Cardiac muscle cell (in vitro differentiated cells and primary cell): ENCODE measurements around the gene C9orf85. TPM values are rescaled to one million over a fixed set of nuclear protein-coding genes. Genes with fewer than 3 reads are reported as not detected.

Experiments used
- DNase-seq, 2 donors: peaks; one replicate each; pipeline versions ENCODE4 v3.0.0 to v3.0.0-alpha.2; 2010 to 2017; ENCODE audit warnings: low read depth in 1 of 2, low spot score in 1 of 2
- H3K27ac ChIP-seq: fragments of 200-600 bp; sonication (generic); 2 replicates; pipeline ENCODE4 v1.5.1; 2016
- H3K27me3 ChIP-seq: fragments of 200-600 bp; sonication (generic); 2 replicates; pipeline ENCODE4 v1.6.0; 2016; ENCODE audit warnings: control low read depth
- H3K36me3 ChIP-seq: fragments of 200-600 bp; sonication (generic); 2 replicates; pipeline ENCODE4 v1.5.1; 2016; ENCODE audit warnings: control low read depth
- H3K4me1 ChIP-seq: fragments of 200-600 bp; sonication (generic); 2 replicates; pipeline ENCODE4 v1.8.1; 2017; ENCODE audit warnings: low read depth, mild to moderate bottlenecking, mixed run types
- H3K4me3 ChIP-seq: fragments of 200-600 bp; sonication (generic); 2 replicates; pipeline ENCODE4 v1.5.1; 2016; ENCODE audit warnings: mild to moderate bottlenecking
- H3K9me3 ChIP-seq: fragments of 200-600 bp; sonication (generic); 2 replicates; pipeline ENCODE4 v1.5.1; 2017; ENCODE audit warnings: low read depth, mild to moderate bottlenecking, control low read depth
- CTCF ChIP-seq: IDR thresholded peaks from 2 replicates; pipeline ENCODE4 v1.5.1; 2012; ENCODE audit warnings: low read depth, mild to moderate bottlenecking, low read length
- polyA plus RNA-seq: library from polyadenylated mRNA; unstranded; fragments of >200 nt; fragmentation: Nextera tagmentation; extraction: Ambion mirVana; gene quantifications from 2 replicates; pipeline ENCODE4 v1.2.1, GENCODE V29; 2016
- total RNA-seq: library from RNA; depleted of rRNA; stranded (reverse); fragments of >200 nt; gene quantifications from 2 replicates; pipeline ENCODE4 v1.2.3, GENCODE V29; 2016

Gene C9orf85
- total and polyA plus RNA-seq, 2 experiments from 2014 or later: 16.7 to 16.8 TPM

- DNase-seq: no peak
- H3K27ac ChIP-seq: no peak overlapping the region
- no peaks in the 10 kb centered on the region for H3K9me3 ChIP-seq
- TF ChIP-seq CTCF: no peak
- H3K36me3 ChIP-seq: no peaks in the 10 kb centered on the region
- H3K4me1 ChIP-seq: no peaks in the 10 kb centered on the region
- no peaks in the 10 kb centered on the region for H3K27me3 ChIP-seq
- no peak overlapping the region for H3K4me3 ChIP-seq
These were observed 55.2 kb downstream of the C9orf85 start for GRCh38 chr9:71966601-71967000.

GRCh38 chr9:71968541-71969090 is 57.2 kb downstream of the C9orf85 start:
- DNase-seq: no peak
- Histone ChIP-seq H3K36me3 (peaks cover 7% of the 10 kb centered on the region), H3K4me1 (no peaks in the 10 kb centered on the region), H3K9me3 (no peaks in the 10 kb centered on the region), H3K4me3 (no peak overlapping the region), H3K27me3 (no peaks in the 10 kb centered on the region), H3K27ac (no peak overlapping the region)
- TF ChIP-seq CTCF: no peak

GRCh38 chr9:71975833-71976232 is 64.4 kb downstream of the C9orf85 start:
- Histone ChIP-seq H3K4me3 (no peak overlapping the region), H3K27me3 (no peaks in the 10 kb centered on the region), H3K27ac (no peak overlapping the region), H3K4me1 (peaks cover 7% of the 10 kb centered on the region), H3K36me3 (peaks cover 7% of the 10 kb centered on the region), H3K9me3 (no peaks in the 10 kb centered on the region)
- peak in 1 of 2 donors; percentile 14 for DNase-seq
- TF ChIP-seq CTCF: peak; percentile 24

GRCh38 chr9:71977003-71977402 is 65.6 kb downstream of the C9orf85 start:
- peaks cover 7% of the 10 kb centered on the region for H3K36me3 ChIP-seq
- no peak overlapping the region for H3K4me3 ChIP-seq
- H3K4me1 ChIP-seq: peaks cover 17% of the 10 kb centered on the region
- no peak overlapping the region for H3K27ac ChIP-seq
- no peak for DNase-seq
- no peaks in the 10 kb centered on the region for H3K27me3 ChIP-seq
- no peak for TF ChIP-seq CTCF
- no peaks in the 10 kb centered on the region for H3K9me3 ChIP-seq

- no peak for TF ChIP-seq CTCF
- no peaks in the 10 kb centered on the region for H3K9me3 ChIP-seq
- H3K27ac ChIP-seq: peak overlapping the region; percentile 78
- DNase-seq: peak in 1 of 2 donors; percentile 59
- H3K4me3 ChIP-seq: no peak overlapping the region
- H3K36me3 ChIP-seq: no peaks in the 10 kb centered on the region
- peaks cover 34% of the 10 kb centered on the region for H3K4me1 ChIP-seq
- no peaks in the 10 kb centered on the region for H3K27me3 ChIP-seq
These were observed 69.1 kb downstream of the C9orf85 start for GRCh38 chr9:71980266-71981190.
